ENCODE measurements around the gene SHBG.

Gene SHBG

DNA sequence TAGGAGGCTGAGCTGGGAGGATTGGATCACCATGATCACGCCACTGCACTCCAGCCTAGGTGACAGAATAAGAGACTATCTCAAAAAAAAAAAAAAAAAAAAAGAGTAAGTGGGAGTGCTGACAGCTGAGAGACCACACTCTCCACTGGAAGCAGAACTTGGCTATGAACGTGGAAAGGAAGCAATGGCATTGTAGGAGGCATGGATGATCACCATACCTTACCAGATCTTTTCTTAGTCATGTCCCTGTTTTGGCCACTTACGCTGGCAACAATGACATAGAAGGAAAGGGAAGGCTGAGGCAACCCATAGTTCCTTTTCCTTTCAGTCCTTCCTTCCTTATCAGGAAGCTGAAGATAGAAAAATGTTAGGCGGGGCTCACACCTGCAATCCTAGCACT, 17.1 kb downstream of the SHBG start:
- no peak for DNase-seq (ENCODE audit: low read depth)

DNA sequence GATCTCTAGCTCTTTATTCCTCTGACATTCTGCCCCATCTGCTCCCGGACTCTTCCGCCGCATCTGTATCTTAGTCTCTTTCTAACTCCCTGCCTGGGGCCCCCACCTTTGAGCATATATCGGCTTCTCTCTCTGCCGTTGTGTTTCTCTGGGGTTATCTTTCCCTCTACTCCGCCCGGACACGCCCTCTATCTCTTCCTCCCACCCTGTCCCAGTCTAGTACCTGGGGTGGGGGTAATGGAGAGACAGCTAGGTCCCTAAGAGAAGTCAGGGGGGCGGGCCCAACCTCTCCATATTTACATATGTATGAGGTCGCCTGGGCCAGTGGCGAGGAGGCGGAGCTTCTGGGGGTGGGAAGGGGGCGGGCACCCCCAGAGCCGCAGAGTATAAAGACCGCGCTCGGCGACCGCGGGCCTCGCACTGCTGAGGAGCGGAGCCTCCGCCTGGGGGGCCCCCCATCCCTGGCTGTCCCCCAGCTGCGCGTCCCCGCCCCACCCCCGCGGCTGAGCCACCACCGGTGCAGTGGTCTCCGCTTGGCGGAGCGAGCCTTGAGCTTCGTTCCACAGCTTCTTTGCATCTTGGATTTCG, 20.7 kb downstream of the SHBG start, which contains the start of gene ATP1B2:
Gene ATP1B2 (plus strand): TSS at position 418 of the 588 bp plus-strand sequence. CDS start 593 bp downstream, outside the sequence.
- DNase-seq (ENCODE audit: low read depth): peak; percentile 61

DNA sequence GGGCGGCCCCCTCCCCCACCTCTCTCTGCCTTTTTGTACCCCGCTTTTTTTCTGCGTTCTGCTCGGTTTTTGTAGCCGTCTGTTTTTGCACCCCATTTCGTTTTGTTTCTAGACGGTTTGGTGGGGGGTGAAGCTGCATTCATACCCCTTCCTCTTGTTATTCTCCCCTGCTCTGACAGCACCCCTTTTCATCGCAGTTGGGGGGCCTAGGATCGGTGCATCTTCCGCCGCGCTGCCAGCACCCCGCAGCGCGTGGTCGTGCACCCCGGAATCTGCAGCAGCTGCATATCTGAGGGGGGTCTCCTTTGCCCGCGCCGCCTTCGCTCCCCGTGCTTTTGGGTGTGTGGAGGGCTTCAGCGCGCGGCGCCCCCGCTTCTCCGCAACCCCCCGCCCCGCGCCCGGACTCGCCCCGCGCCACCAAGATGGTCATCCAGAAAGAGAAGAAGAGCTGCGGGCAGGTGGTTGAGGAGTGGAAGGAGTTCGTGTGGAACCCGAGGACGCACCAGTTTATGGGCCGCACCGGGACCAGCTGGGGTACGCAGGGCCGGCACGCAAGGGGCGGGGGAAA, 21.2 kb downstream of the SHBG start:
- no peak for DNase-seq (ENCODE audit: low read depth)

DNA sequence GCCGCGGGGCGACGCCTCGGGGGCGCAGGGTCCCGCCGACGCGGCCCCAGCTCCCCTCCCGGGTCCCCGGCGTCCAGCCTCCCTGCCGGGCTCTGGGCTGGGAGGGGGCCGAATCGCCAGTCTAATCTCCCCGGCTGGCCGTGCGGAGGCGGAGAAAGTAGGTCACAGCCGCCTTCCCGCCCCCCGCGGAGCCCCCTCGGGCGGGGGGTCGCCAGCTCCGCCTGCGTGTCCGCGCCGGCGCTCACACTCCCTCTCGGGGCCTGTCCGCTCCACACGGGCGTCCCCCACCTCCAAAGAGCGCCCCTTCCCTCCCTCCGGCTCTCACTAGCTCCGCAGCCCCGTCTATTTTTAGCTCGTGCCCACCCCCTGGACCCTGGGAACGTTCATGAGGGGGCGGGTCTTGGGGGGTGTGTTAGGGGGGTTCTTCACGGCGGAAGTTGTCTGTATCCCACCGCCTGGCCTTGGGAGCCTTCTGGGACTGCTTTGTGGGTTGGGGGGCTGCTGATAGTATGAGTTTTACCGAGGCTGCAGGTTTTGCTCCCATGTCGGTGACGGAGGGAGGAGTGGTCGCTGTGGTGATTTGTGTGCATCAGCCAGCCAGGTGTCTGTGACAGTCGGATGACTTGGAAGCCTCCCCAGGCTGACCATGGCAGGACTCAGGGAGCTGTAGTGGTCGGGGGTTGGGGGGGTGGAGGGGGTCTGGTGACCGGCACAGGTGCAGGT, 21.9 kb downstream of the SHBG start:
- no peak for DNase-seq (ENCODE audit: low read depth)

DNA sequence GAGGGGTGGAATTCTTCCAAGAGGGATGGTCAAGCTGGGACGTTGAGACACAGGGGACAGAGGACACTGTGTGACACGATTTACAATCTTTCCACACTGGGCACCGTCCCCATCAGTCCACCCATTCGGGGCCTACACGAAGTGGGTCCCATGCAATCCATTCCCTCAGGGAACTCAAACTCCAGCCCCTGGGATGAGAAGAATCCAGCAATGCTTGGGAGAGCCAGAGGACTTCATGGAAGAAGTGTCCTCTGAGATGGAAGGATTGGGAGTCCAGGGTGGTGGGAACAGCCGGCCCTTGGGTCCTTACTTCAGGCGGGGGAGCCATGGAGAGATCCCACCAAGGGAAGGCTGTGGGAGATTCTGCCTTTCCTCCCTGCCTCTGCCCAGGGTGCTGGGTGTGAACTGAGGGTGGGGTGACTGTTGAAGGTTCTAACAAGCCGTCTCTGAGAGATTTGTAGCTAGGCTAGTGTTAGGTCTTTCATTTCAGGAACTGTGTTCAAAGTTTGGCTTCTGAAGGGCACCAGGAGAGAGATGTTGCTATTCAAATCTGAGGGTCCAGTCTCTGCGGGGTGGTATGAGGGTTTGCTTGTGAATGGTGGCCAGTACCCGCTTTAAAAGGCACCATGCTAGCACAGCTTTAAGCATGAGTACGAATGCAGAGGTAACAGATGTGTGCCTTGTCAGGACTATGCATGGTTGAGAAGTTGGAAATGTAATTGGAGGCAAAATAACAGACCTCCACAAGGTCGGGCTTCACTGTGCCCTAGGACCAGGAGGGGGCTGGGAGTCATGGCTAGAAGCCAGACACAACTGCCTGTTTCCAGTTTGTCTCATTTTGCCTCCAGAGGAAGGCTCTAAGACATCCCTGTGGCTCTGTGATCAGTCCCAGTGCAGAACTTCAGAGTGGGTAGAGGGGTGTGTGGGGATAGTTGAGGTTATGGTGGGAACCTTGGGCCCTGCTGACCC, 22.7 kb downstream of the SHBG start:
- DNase-seq (ENCODE audit: low read depth): no peak

DNA sequence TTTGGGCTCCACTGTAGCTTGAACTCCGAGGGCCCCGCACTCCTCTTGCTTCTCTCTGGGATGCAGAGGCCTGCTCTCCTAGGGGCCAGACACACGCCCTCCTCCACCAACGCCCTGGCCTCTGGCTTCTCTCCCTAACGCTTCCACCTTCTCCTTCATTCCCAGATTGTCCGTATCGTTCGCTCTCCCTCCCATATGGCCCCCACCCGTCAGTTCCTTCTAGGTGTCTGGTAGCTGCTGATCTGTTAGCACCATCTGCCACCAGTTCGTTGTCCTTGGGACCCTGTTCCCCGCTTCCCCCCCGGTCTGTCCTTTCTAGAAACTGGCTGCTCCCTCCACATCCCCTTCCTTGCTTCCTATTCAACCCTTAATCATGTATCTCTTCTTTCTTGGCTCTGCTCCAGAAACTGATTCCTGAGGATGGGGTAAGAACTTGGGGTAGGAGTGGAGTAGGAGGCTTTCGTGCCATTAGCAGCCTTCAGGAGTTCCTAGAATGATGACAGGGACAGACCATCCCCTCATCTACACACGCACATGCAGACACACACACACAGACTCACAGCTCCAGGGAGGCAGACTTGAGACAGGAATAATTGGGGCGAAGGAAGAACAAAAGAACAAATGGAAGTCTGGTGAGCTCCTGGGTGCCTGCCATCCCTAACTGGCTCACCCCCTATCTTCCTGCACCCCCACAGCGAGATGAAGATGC, 25.1 kb downstream of the SHBG start:
- no peak for DNase-seq (ENCODE audit: low read depth)

DNA sequence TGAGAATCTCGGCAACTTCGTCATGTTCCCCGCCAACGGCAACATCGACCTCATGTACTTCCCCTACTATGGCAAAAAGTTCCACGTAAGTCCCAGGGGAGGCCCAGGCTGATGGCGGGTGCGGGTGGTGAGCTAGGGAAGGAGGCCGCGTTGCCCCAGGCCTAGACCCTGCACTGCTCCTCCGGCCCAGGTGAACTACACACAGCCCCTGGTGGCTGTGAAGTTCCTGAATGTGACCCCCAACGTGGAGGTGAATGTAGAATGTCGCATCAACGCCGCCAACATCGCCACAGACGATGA, 25.6 kb downstream of the SHBG start:
- no peak for DNase-seq (ENCODE audit: low read depth)

DNA sequence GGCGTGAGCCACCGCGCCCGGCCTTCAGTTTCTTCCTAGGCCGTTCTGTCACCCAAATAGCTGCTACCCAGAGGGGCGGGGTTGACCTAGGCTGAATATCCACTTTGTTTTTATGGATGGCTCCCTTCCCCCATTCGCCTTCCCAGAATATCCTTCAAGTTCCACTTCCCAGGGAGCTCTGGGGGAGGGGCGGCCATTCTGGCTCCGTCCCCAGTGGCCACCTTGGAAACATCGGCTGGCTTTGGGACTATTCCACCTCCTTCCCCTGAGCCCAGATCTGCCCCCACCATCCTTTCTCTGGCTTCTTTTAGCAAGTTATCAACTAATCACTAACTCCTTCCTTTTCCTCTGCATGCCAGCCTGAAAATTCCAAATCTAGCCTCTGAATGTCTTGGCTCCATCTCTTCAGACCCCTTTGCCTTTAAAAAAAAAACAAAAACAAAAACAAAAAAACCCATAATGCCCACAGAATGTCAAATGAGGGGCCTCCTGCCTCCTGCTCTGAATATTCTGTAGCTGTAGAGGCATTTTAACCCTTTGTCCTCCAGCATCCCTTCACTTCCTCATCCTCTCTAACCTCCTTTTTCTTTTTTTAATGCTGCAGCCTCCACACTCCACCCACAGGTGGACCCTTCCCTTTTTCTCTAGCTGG, 27.1 kb downstream of the SHBG start:
- DNase-seq (ENCODE audit: low read depth): no peak

DNA sequence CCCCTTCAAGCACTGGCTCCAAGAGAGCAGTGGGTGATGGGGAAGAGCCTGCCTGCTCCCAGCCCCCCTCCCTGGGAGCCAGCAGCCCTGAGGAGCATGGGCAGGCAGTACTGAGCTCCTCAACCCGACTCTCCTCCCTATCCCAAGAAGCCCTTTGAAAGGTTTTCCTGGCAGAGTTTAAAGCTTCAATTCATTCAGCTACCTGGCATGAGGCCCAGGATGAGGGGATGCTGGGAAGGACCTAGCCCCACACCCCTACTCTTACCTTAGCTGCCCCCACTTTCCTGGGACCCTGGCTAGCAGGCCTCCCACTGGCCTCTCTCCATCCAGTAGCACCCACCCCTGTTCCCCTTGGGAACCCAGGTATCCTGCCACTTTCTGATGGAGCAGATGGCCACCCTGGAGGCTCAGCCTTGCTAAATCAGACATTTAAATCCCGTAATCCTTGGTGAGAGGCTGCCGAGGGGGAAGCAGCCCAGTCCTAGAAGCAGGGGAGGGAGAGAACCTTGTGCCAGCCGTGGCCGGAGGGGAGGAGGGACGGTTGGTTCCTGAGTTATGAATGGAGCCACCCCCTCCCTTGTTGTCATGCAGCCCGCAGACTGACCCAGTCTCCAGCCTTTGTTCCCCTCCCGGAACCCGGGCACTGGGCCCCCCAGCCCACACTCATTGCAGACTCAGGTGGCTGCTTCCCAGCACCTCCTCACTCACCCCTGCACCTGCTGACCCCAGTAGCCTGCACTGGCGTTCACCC, 37.9 kb downstream of the SHBG start:
- DNase-seq (ENCODE audit: low read depth): no peak

DNA sequence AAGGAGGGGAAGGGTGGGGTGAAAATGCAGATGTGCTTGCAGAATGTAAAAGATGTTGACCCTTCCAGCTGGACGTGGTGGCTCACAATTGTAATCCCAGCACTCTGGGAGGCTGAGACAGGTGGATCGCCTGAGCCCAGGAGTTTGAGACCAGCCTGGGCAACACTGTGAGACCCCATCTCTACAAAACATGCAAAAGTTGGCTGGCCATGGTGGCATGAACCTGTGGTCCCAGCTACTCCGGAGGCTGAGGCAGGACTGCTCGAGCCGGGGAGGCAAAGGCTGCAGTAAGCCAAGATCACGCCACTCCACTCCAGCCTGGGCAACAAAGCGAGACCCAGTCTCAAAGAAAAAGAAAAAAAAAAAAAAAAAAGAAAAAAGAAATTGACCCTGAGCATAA, 38.5 kb downstream of the SHBG start:
- no peak for DNase-seq (ENCODE audit: low read depth)

DNA sequence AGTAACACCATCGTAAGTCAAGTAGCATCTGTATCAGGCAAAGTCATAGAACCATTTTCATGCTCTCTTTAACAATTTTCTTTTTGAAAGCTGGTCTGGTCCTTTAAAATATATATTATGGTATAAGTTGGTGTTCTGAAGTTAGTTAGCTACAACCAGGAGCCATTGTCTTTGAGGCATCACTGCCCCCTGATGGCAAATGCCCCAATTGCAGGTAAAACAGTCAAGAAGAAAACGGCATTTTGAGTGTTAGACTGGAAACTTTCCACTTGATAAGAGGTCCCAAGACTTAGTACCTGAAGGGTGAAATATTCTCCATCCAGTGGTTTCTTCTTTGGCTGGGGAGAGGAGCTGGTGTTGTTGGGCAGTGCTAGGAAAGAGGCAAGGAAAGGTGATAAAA, 43.3 kb downstream of the SHBG start:
- peak; percentile 27 for DNase-seq (ENCODE audit: low read depth)

DNA sequence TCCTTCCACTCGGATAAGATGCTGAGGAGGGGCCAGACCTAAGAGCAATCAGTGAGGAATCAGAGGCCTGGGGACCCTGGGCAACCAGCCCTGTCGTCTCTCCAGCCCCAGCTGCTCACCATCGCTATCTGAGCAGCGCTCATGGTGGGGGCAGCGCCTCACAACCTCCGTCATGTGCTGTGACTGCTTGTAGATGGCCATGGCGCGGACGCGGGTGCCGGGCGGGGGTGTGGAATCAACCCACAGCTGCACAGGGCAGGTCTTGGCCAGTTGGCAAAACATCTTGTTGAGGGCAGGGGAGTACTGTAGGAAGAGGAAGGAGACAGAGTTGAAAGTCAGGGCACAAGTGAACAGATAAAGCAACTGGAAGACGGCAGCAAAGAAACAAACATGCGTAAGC, 45.0 kb downstream of the SHBG start:
- no peak for DNase-seq (ENCODE audit: low read depth)

DNA sequence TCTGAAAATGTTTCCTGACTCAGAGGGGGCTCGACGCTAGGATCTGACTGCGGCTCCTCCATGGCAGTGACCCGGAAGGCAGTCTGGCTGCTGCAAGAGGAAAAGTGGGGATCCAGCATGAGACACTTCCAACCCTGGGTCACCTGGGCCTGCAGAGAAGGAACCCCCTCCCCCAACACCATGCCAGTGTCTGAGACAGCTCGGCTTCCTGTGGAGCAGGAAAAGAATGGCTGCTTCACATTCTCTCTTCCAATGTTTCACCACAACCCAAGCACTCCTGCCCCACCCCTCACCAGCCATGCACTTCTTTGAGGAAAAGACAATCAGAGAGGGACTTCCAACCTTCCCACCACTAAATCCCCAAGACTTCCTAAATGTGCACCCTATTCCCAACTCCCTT, 46.6 kb downstream of the SHBG start:
- no peak for DNase-seq (ENCODE audit: low read depth)

DNA sequence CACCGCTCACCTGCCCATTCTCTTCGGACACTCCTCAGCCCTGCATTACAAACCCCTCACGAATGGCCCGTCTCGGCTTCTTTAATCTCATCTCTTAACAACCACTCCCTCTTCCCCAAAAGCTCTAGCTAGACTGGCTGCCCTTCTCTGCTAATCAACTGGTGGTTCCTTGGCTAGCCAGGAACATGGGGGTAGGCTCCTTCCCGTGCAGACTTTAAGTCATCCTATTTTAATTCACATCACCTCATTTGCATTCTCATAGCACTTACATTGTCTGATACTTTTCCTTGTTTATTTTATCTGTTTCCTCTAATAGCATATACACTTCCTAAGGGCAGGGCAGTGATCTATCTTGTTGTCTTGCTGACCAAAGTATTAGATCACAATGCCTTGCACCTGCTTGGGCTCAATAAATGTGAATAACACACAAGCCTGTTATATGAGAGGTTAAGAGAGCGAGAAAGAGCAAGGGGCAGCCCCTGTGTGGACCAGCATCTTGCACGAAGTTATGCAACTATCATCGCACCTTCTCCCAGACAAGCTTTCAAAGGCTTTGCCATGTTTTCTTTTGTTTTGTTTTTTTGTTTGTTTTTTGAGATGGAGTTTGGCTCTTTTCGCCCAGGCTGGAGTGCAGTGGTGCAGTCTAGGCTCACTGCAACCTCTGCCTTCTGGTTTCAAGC, 47.6 kb downstream of the SHBG start:
- DNase-seq (ENCODE audit: low read depth): no peak
